Upper lobe of right lung (tissue), 1 donor: Measurements from ENCODE around the gene GALNT2. TPM values are rescaled to one million over a fixed set of nuclear protein-coding genes. Genes with fewer than 3 reads are reported as not detected.

ENCODE experiments used
- ATAC-seq: fragments of 200-7000 bp; cut with Tn5 transposase; one replicate; pipeline ENCODE4 v1.9.1; 2020; ENCODE audit warnings: mild to moderate bottlenecking, moderate library complexity
- DNase-seq: peaks from one replicate; pipeline ENCODE4 v3.0.0-alpha.2; 2020
- H3K27ac ChIP-seq: fragments of 200-600 bp; one replicate; pipeline ENCODE4 v1.8.0; 2022
- H3K27me3 ChIP-seq: fragments of 200-600 bp; one replicate; pipeline ENCODE4 v1.8.0; 2022; ENCODE audit warnings: mild to moderate bottlenecking
- H3K36me3 ChIP-seq: fragments of 200-600 bp; one replicate; pipeline ENCODE4 v1.8.0; 2022
- H3K4me1 ChIP-seq: fragments of 200-600 bp; one replicate; pipeline ENCODE4 v1.8.0; 2022
- H3K4me3 ChIP-seq: fragments of 200-600 bp; one replicate; pipeline ENCODE4 v1.8.0; 2022; ENCODE audit warnings: mild to moderate bottlenecking
- H3K9me3 ChIP-seq: fragments of 200-600 bp; one replicate; pipeline ENCODE4 v1.8.0; 2022
- CTCF ChIP-seq: fragments of 200-600 bp; IDR thresholded peaks from one replicate; pipeline ENCODE4 v1.8.0; 2022; ENCODE audit warnings: antibody characterized with exemption
- intact Hi-C: fragments of 100-400 bp; cut with DNase I; formaldehyde crosslinking; loops from one replicate; pipeline ENCODE4 v1.11.0; 2022
- total RNA-seq: library from RNA; stranded (reverse); fragmentation: NEBNext Ultra II Directional; extraction: Animal tissue kit (Norgen Biotek cat#: 25700); gene quantifications from one replicate; pipeline ENCODE4 v1.2.1, GENCODE V29; 2021
- donor health status: DM: no; HTN: yes; CAD: no; lungs with severe emphysema.

GALNT2 gene
- total RNA-seq, 1 donor from 2014 or later: 55.1 TPM

GRCh38 chr1:230105245-230105753 lies 38.3 kb downstream of the GALNT2 start:
- Histone ChIP-seq H3K36me3 (no peaks in the 10 kb centered on the region), H3K9me3 (no peaks in the 10 kb centered on the region), H3K4me3 (peak overlapping the region; percentile 15), H3K4me1 (peaks cover 53% of the 10 kb centered on the region), H3K27me3 (no peaks in the 10 kb centered on the region), H3K27ac (peak overlapping the region; percentile 82)
- intact Hi-C loops: no loop called here
- ATAC-seq (no peak), DNase-seq (no peak)
- TF ChIP-seq CTCF: no peak

- Histone ChIP-seq H3K9me3 (no peaks in the 10 kb centered on the region), H3K4me1 (peaks cover 53% of the 10 kb centered on the region), H3K4me3 (no peak overlapping the region), H3K27me3 (no peaks in the 10 kb centered on the region), H3K36me3 (no peaks in the 10 kb centered on the region), H3K27ac (peak overlapping the region; percentile 82)
- ATAC-seq (peak; percentile 51), DNase-seq (no peak)
- no peak for TF ChIP-seq CTCF
- intact Hi-C loops: no loop called here
These were observed 39.0 kb downstream of the GALNT2 start for GRCh38 chr1:230105754-230106625.

GRCh38 chr1:230107941-230108340 lies 40.9 kb downstream of the GALNT2 start:
- H3K4me3 ChIP-seq: no peak overlapping the region
- H3K27ac ChIP-seq: no peak overlapping the region
- ATAC-seq: no peak
- TF ChIP-seq CTCF: no peak
- no peaks in the 10 kb centered on the region for H3K27me3 ChIP-seq
- peaks cover 58% of the 10 kb centered on the region for H3K4me1 ChIP-seq
- DNase-seq: no peak
- intact Hi-C loops: no loop called here
- no peaks in the 10 kb centered on the region for H3K9me3 ChIP-seq
- no peaks in the 10 kb centered on the region for H3K36me3 ChIP-seq

- H3K27me3 ChIP-seq: no peaks in the 10 kb centered on the region
- H3K4me3 ChIP-seq: no peak overlapping the region
- peaks cover 58% of the 10 kb centered on the region for H3K4me1 ChIP-seq
- DNase-seq: no peak
- no peak for ATAC-seq
- H3K36me3 ChIP-seq: no peaks in the 10 kb centered on the region
- no peaks in the 10 kb centered on the region for H3K9me3 ChIP-seq
- H3K27ac ChIP-seq: no peak overlapping the region
- intact Hi-C loops: no loop called here
- TF ChIP-seq CTCF: no peak
These were observed 41.5 kb downstream of the GALNT2 start for GRCh38 chr1:230108580-230108979.

GRCh38 chr1:230109066-230109465 lies 42.0 kb downstream of the GALNT2 start:
- Histone ChIP-seq H3K4me1 (peaks cover 54% of the 10 kb centered on the region), H3K36me3 (no peaks in the 10 kb centered on the region), H3K9me3 (no peaks in the 10 kb centered on the region), H3K27me3 (no peaks in the 10 kb centered on the region), H3K4me3 (no peak overlapping the region), H3K27ac (no peak overlapping the region)
- DNase-seq (no peak), ATAC-seq (no peak)
- no peak for TF ChIP-seq CTCF
- intact Hi-C loops: no loop called here
